GM12878 (cell line): Measurements from ENCODE around the gene BEX3. TPM values are rescaled to one million over a fixed set of nuclear protein-coding genes. Genes with fewer than 3 reads are reported as not detected.

Experiments used
- ATAC-seq: fragments of 200-7000 bp; cut with Tn5 transposase; 3 replicates; pipeline ENCODE4 v1.9.1; 2020; ENCODE audit warnings: mild to moderate bottlenecking, moderate library complexity
- BruUV-seq: library from RNA; stranded (reverse); fragments of 400-500 nt; replicated peaks from 2 replicates; lab custom pipeline; 2021; lab: Mats Ljungman, UMichigan
- CTCF ChIA-PET: fragments of 300-600 bp; sonication (Branson Sonifier 250); formaldehyde crosslinking; extraction: SDS; loops from one replicate; lab custom pipeline; 2021; ENCODE audit warnings: inconsistent platforms; lab: Yijun Ruan, JAX
- POLR2A ChIA-PET: fragments of 350-600 bp; formaldehyde crosslinking; extraction: SDS; loops from one replicate; lab custom pipeline; 2021; ENCODE audit warnings: inconsistent platforms; lab: Charles Lee
- RAD21 ChIA-PET: fragments of 300-600 bp; sonication (Branson Sonifier 250); formaldehyde crosslinking; loops from one replicate; lab custom pipeline; 2023; ENCODE audit warnings: antibody characterized with exemption; ENCODE audit not compliant: unreplicated experiment; lab: Charles Lee
- SMC1A ChIA-PET: fragments of 300-600 bp; sonication (Branson Sonifier 250); formaldehyde crosslinking; loops from one replicate; lab custom pipeline; 2023; ENCODE audit not compliant: unreplicated experiment, uncharacterized antibody; lab: Charles Lee
- DNase-seq: peaks from one replicate; pipeline ENCODE4 v3.0.0-alpha.2; 2011; ENCODE audit warnings: low read depth, low spot score
- FAIRE-seq: peaks from 3 replicates; lab custom pipeline; 2011; peaks lifted over from hg19 to GRCh38; lab: Jason Lieb, UNC
- H2AFZ ChIP-seq: 2 replicates; pipeline ENCODE4 v1.6.0; 2011; ENCODE audit warnings: low read depth, low read length, control low read depth; ENCODE audit not compliant: control insufficient read depth
- H3K27ac ChIP-seq: 2 replicates; pipeline ENCODE4 v1.5.1; 2011; ENCODE audit warnings: control low read depth; ENCODE audit not compliant: control insufficient read depth, insufficient read depth
- H3K27me3 ChIP-seq, 2 experiments: replicated peaks in 1 of 2; 2 replicates each; pipeline versions ENCODE4 v1.6.0 to v1.6.1; 2011; ENCODE audit warnings: low read length in 1 of 2; ENCODE audit not compliant: control insufficient read depth in 2 of 2, insufficient read depth in 2 of 2
- H3K36me3 ChIP-seq, 2 experiments: 2 replicates each; pipeline ENCODE4 v1.5.1; 2011; ENCODE audit warnings: low read length in 1 of 2; ENCODE audit not compliant: control insufficient read depth in 2 of 2, insufficient read depth in 2 of 2
- H3K4me1 ChIP-seq: 2 replicates; pipeline ENCODE4 v1.6.1; 2011; ENCODE audit warnings: mild to moderate bottlenecking, low read length, moderate library complexity, mixed read lengths; ENCODE audit not compliant: control insufficient read depth, insufficient read depth
- H3K4me2 ChIP-seq: 2 replicates; pipeline ENCODE4 v1.6.0; 2011; ENCODE audit warnings: control low read depth; ENCODE audit not compliant: control insufficient read depth, insufficient read depth
- H3K4me3 ChIP-seq: fragments of 200-600 bp; sonication (generic); 2 replicates; pipeline ENCODE4 v1.5.1; 2016
- H3K79me2 ChIP-seq: 2 replicates; pipeline ENCODE4 v1.6.0; 2011; ENCODE audit warnings: low read length; ENCODE audit not compliant: control insufficient read depth, insufficient read depth
- H3K9ac ChIP-seq: 2 replicates; pipeline ENCODE4 v1.8.0; 2011; ENCODE audit warnings: low read length, control low read depth, mixed read lengths; ENCODE audit not compliant: control insufficient read depth, insufficient read depth
- H3K9me3 ChIP-seq: replicated peaks from 3 replicates; pipeline ENCODE4 v1.5.1; 2011; ENCODE audit warnings: mild to moderate bottlenecking, low read length; ENCODE audit not compliant: control insufficient read depth, insufficient read depth
- H4K20me1 ChIP-seq: 2 replicates; pipeline ENCODE4 v1.6.0; 2011; ENCODE audit not compliant: control insufficient read depth, insufficient read depth
- ATF7 ChIP-seq: fragments of 450-650 bp; IDR thresholded peaks from 2 replicates; pipeline ENCODE4 v1.6.1; 2016; ENCODE audit warnings: low read depth, mild to moderate bottlenecking
- BACH1 ChIP-seq: fragments of 450-650 bp; IDR thresholded peaks from 2 replicates; pipeline ENCODE4 v1.6.1; 2017; ENCODE audit warnings: mild to moderate bottlenecking, borderline replicate concordance
- CBFB ChIP-seq: IDR thresholded peaks from 2 replicates; pipeline ENCODE4 v1.6.1; 2016; ENCODE audit warnings: antibody characterized with exemption, low read depth
- FOXK2 ChIP-seq: fragments of 450-650 bp; IDR thresholded peaks from 2 replicates; pipeline ENCODE4 v1.6.1; 2017; ENCODE audit warnings: mild to moderate bottlenecking, moderate library complexity
- IRF4 ChIP-seq: IDR thresholded peaks from 2 replicates; pipeline ENCODE4 v1.6.1; 2011; ENCODE audit warnings: low read depth, low read length
- JUNB ChIP-seq: IDR thresholded peaks from 2 replicates; pipeline ENCODE4 v1.6.1; 2016; ENCODE audit warnings: antibody characterized with exemption, mild to moderate bottlenecking
- KAT2A ChIP-seq: conservative IDR thresholded peaks from 2 replicates; pipeline ENCODE4 v1.6.1; 2011; ENCODE audit warnings: low read depth, low read length; ENCODE audit not compliant: control insufficient read depth
- MEF2A ChIP-seq: IDR thresholded peaks from 2 replicates; pipeline ENCODE4 v1.6.1; 2011; ENCODE audit warnings: low read depth, mild to moderate bottlenecking, low read length, moderate library complexity; ENCODE audit not compliant: insufficient read depth
- MYC ChIP-seq: IDR thresholded peaks from 2 replicates; pipeline ENCODE4 v1.6.1; 2011; ENCODE audit warnings: mild to moderate bottlenecking, low read length, moderate library complexity, inconsistent platforms; ENCODE audit not compliant: insufficient read depth, insufficient replicate concordance, insufficient read length, severe bottlenecking
- PAX8 ChIP-seq: fragments of 450-650 bp; IDR thresholded peaks from 2 replicates; pipeline ENCODE4 v1.6.1; 2017; ENCODE audit warnings: mild to moderate bottlenecking, moderate library complexity
- SMAD1 ChIP-seq: fragments of 450-650 bp; IDR thresholded peaks from 2 replicates; pipeline ENCODE4 v1.6.1; 2018; ENCODE audit warnings: mild to moderate bottlenecking, low read depth; ENCODE audit not compliant: partially characterized antibody
- STAT1 ChIP-seq: fragments of 450-650 bp; conservative IDR thresholded peaks from 2 replicates; pipeline ENCODE4 v1.6.1; 2014; ENCODE audit warnings: antibody characterized with exemption, mild to moderate bottlenecking
- TAF1 ChIP-seq: IDR thresholded peaks from 2 replicates; pipeline ENCODE4 v1.6.1; 2011; ENCODE audit warnings: mild to moderate bottlenecking, low read depth, low read length, borderline replicate concordance
- TBL1XR1 ChIP-seq: IDR thresholded peaks from 2 replicates; pipeline ENCODE4 v1.6.1; 2012; ENCODE audit warnings: low read depth, low read length, improper control_type of control experiment
- ZBED1 ChIP-seq: IDR thresholded peaks from 2 replicates; pipeline ENCODE4 v1.6.1; 2016; ENCODE audit warnings: borderline replicate concordance
- ZNF207 ChIP-seq: fragments of 450-650 bp; IDR thresholded peaks from 2 replicates; pipeline ENCODE4 v1.6.1; 2014; ENCODE audit warnings: antibody characterized with exemption, mild to moderate bottlenecking, borderline replicate concordance
- WGBS: methylation state at CpG from one replicate; pipeline ENCODE4 v1.1.6; 2016; ENCODE audit warnings: low lambda C conversion rate; ENCODE audit not compliant: insufficient replicate concordance, insufficient coverage; ENCODE audit errors: missing lambda C conversion rate; 5-methylcytosine and 5-hydroxymethylcytosine counted together
- in situ Hi-C: fragments of 300-500 bp; cut with MboI; formaldehyde crosslinking; loops from 9 replicates; pipeline ENCODE4 v1.14.3; 2018; ENCODE audit warnings: mixed read lengths
- intact Hi-C: fragments of 100-400 bp; cut with micrococcal nuclease; formaldehyde crosslinking; loops from one replicate; pipeline ENCODE4 v1.14.2; 2022; ENCODE audit not compliant: unreplicated experiment
- polyA plus RNA-seq, 11 experiments: library from polyadenylated mRNA; depleted of rRNA in 4 of 11; unstranded in 6 of 11; stranded (reverse) in 5 of 11; fragments of >200 nt; fragmentation: Nextera tagmentation in 4 of 11; fragmentation: Illumina TruSeq in 1 of 11; extraction: Ambion mirVana in 4 of 11; extraction: Trizol in 1 of 11; gene quantifications; 1 replicate in 1 of 11; 2 replicates in 10 of 11; pipeline versions ENCODE4 v1.2.1 to v1.2.3, GENCODE V29; 2011 to 2016; ENCODE audit warnings: inconsistent platforms in 2 of 11, missing spikeins in 2 of 11, low read depth in 1 of 11
- total RNA-seq, 4 experiments: library from RNA; depleted of rRNA in 3 of 4; stranded (reverse); fragments of >200 nt in 3 of 4; fragmentation: Illumina TruSeq in 1 of 4; extraction: Trizol in 1 of 4; gene quantifications; 2 replicates each; pipeline versions ENCODE4 v1.2.1 to v1.2.3, GENCODE V29; 2013 to 2021
- TF ChIP-seq, protein P1 (sequence below): fragments of 450-650 bp; IDR thresholded peaks from 2 replicates; pipeline ENCODE4 v1.6.1; 2016; ENCODE audit warnings: mild to moderate bottlenecking
- TF ChIP-seq, protein P2 (sequence below): fragments of 450-650 bp; IDR thresholded peaks from 2 replicates; pipeline ENCODE4 v1.6.1; 2017; ENCODE audit warnings: mild to moderate bottlenecking, moderate library complexity
- TF ChIP-seq, protein P3 (sequence below): IDR thresholded peaks from 2 replicates; pipeline ENCODE4 v1.6.1; 2011; ENCODE audit warnings: borderline replicate concordance, low read depth, mild to moderate bottlenecking, moderate library complexity, mixed read lengths, low read length; ENCODE audit not compliant: insufficient read depth; ENCODE audit errors: extremely low read length

BEX3 gene
- total and polyA plus RNA-seq, 10 of the 15 experiments (the other 5 are each of a cell fraction or from before 2014, with no cell fraction given) = 1.3 to 1.5 TPM; not detected in 8

DNA sequence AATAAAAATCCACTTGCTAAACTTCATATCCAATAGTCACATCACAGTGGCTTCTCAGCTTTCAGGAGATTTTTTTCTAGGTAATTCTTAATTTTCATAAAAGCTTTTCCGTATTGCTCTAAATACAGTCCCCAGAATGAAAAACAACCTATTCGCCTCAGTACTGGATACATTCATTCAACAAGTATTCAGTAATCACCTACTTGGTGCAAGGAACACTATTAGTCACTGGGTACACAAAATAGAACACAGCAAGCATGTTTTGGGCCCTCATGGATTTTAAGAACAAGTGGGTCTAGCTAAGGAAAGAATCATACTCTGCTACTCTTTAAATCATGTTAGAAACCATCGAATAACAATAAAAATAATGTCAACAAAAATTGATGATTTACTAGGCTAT is 2.8 kb upstream of the BEX3 start:
- CTCF ChIA-PET = no interaction called here
- DNase-seq (no peak), ATAC-seq (no peak), FAIRE-seq (no peak)
- H3K4me3 ChIP-seq = no peak overlapping the region
- H3K9ac ChIP-seq = no peak overlapping the region
- TF ChIP-seq STAT1 (no peak), TBL1XR1 (no peak), ATF7 (no peak), PAX8 (no peak), ZNF207 (no peak), MEF2A (no peak), MYC (no peak), CBFB (no peak), BACH1 (no peak), IRF4 (no peak), TAF1 (no peak), FOXK2 (no peak), ZBED1 (no peak), KAT2A (no peak), SMAD1 (no peak), JUNB (no peak)
- TF ChIP-seq, protein P1, sequence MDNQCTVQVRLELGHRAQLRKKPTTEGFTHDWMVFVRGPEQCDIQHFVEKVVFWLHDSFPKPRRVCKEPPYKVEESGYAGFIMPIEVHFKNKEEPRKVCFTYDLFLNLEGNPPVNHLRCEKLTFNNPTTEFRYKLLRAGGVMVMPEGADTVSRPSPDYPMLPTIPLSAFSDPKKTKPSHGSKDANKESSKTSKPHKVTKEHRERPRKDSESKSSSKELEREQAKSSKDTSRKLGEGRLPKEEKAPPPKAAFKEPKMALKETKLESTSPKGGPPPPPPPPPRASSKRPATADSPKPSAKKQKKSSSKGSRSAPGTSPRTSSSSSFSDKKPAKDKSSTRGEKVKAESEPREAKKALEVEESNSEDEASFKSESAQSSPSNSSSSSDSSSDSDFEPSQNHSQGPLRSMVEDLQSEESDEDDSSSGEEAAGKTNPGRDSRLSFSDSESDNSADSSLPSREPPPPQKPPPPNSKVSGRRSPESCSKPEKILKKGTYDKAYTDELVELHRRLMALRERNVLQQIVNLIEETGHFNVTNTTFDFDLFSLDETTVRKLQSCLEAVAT = no peak
- TF ChIP-seq, protein P2, sequence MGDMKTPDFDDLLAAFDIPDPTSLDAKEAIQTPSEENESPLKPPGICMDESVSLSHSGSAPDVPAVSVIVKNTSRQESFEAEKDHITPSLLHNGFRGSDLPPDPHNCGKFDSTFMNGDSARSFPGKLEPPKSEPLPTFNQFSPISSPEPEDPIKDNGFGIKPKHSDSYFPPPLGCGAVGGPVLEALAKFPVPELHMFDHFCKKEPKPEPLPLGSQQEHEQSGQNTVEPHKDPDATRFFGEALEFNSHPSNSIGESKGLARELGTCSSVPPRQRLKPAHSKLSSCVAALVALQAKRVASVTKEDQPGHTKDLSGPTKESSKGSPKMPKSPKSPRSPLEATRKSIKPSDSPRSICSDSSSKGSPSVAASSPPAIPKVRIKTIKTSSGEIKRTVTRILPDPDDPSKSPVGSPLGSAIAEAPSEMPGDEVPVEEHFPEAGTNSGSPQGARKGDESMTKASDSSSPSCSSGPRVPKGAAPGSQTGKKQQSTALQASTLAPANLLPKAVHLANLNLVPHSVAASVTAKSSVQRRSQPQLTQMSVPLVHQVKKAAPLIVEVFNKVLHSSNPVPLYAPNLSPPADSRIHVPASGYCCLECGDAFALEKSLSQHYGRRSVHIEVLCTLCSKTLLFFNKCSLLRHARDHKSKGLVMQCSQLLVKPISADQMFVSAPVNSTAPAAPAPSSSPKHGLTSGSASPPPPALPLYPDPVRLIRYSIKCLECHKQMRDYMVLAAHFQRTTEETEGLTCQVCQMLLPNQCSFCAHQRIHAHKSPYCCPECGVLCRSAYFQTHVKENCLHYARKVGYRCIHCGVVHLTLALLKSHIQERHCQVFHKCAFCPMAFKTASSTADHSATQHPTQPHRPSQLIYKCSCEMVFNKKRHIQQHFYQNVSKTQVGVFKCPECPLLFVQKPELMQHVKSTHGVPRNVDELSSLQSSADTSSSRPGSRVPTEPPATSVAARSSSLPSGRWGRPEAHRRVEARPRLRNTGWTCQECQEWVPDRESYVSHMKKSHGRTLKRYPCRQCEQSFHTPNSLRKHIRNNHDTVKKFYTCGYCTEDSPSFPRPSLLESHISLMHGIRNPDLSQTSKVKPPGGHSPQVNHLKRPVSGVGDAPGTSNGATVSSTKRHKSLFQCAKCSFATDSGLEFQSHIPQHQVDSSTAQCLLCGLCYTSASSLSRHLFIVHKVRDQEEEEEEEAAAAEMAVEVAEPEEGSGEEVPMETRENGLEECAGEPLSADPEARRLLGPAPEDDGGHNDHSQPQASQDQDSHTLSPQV = no peak
- TF ChIP-seq, protein P3, sequence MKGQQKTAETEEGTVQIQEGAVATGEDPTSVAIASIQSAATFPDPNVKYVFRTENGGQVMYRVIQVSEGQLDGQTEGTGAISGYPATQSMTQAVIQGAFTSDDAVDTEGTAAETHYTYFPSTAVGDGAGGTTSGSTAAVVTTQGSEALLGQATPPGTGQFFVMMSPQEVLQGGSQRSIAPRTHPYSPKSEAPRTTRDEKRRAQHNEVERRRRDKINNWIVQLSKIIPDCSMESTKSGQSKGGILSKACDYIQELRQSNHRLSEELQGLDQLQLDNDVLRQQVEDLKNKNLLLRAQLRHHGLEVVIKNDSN = no peak
- intact Hi-C loops = no loop called here
- SMC1A ChIA-PET = no interaction called here
- H3K4me2 ChIP-seq = no peak overlapping the region
- H3K4me1 ChIP-seq = no peaks in the 10 kb centered on the region
- no peaks in the 10 kb centered on the region for H3K9me3 ChIP-seq
- no peaks in the 10 kb centered on the region for H3K79me2 ChIP-seq
- no peaks in the 10 kb centered on the region for H3K27me3 ChIP-seq
- 24% methylated on average over 3 of the region's 3 CpGs for WGBS
- POLR2A ChIA-PET = no interaction called here
- H4K20me1 ChIP-seq = no peaks in the 10 kb centered on the region
- H2AFZ ChIP-seq = no peak overlapping the region
- no peaks in the 10 kb centered on the region for H3K36me3 ChIP-seq
- BruUV-seq = no TSS peak
- H3K27ac ChIP-seq = no peak overlapping the region
- in situ Hi-C loops = no loop called here
- RAD21 ChIA-PET = no interaction called here
